IMR-90 (cell line): ENCODE data around the gene LRRC3B. TPM values are rescaled to one million over a fixed set of nuclear protein-coding genes. Genes with fewer than 3 reads are reported as not detected.

Experiments
- ATAC-seq: fragments of 200-7000 bp; cut with Tn5 transposase; 2 replicates; pipeline ENCODE4 v1.9.1; 2020; ENCODE audit warnings: low read depth, mild to moderate bottlenecking, moderate library complexity
- BruUV-seq: library from RNA; stranded (reverse); fragments of 400-500 nt; replicated peaks from 2 replicates; lab custom pipeline; 2021; lab: Mats Ljungman, UMichigan
- CTCF ChIA-PET: fragments of 300-600 bp; formaldehyde crosslinking; extraction: SDS; loops from one replicate; lab custom pipeline; 2021; ENCODE audit warnings: antibody characterized with exemption; lab: Yijun Ruan, JAX
- POLR2A ChIA-PET: fragments of 300-600 bp; sonication (Branson Sonifier 250); formaldehyde crosslinking; loops from one replicate; lab custom pipeline; 2022; ENCODE audit warnings: antibody characterized with exemption; ENCODE audit not compliant: unreplicated experiment; lab: Charles Lee
- DNase-seq: peaks from one replicate; pipeline ENCODE4 v3.0.0; 2013
- H2AFZ ChIP-seq: replicated peaks from 2 replicates; pipeline ENCODE3; 2013; ENCODE audit warnings: low read length, mild to moderate bottlenecking; ENCODE audit not compliant: poor library complexity
- H2AK5ac ChIP-seq: 2 replicates; pipeline ENCODE4 v1.6.1; 2013; ENCODE audit warnings: low read depth, low read length, inconsistent platforms
- H2AK9ac ChIP-seq: replicated peaks from 2 replicates; pipeline ENCODE3; 2013; ENCODE audit warnings: mild to moderate bottlenecking, low read depth, low read length, moderate library complexity; ENCODE audit not compliant: poor library complexity
- H2BK120ac ChIP-seq: 2 replicates; pipeline ENCODE4 v1.6.1; 2013; ENCODE audit warnings: low read depth, low read length, inconsistent platforms
- H2BK15ac ChIP-seq: 3 replicates; pipeline ENCODE4 v1.6.1; 2013; ENCODE audit warnings: low read depth, low read length, inconsistent platforms
- H2BK20ac ChIP-seq: 2 replicates; pipeline ENCODE4 v1.6.1; 2013; ENCODE audit warnings: low read depth, mild to moderate bottlenecking, inconsistent platforms, low read length, moderate library complexity
- H2BK5ac ChIP-seq: 2 replicates; pipeline ENCODE4 v1.6.1; 2013; ENCODE audit warnings: mild to moderate bottlenecking, low read depth, low read length, inconsistent platforms; ENCODE audit not compliant: poor library complexity, severe bottlenecking
- H3K14ac ChIP-seq: replicated peaks from 2 replicates; pipeline ENCODE4 v1.6.1; 2013; ENCODE audit warnings: low read depth, low read length, inconsistent platforms
- H3K18ac ChIP-seq: 2 replicates; pipeline ENCODE4 v1.6.1; 2013; ENCODE audit warnings: low read depth, low read length, control low read depth
- H3K23ac ChIP-seq: 2 replicates; pipeline ENCODE4 v1.6.1; 2013; ENCODE audit warnings: low read depth, low read length, inconsistent platforms
- H3K27ac ChIP-seq: 2 replicates; pipeline ENCODE4 v1.5.1; 2013; ENCODE audit warnings: mild to moderate bottlenecking, control low read depth, low read length; ENCODE audit not compliant: insufficient read depth
- H3K27me3 ChIP-seq: 2 replicates; pipeline ENCODE4 v1.6.1; 2013; ENCODE audit warnings: low read length; ENCODE audit not compliant: control insufficient read depth, insufficient read depth
- H3K36me3 ChIP-seq: 2 replicates; pipeline ENCODE4 v1.6.1; 2013; ENCODE audit warnings: low read length, mixed read lengths; ENCODE audit not compliant: control insufficient read depth, insufficient read depth
- H3K4ac ChIP-seq: 2 replicates; pipeline ENCODE4 v1.6.1; 2013; ENCODE audit warnings: low read depth, low read length, inconsistent platforms
- H3K4me1 ChIP-seq: 2 replicates; pipeline ENCODE4 v1.6.1; 2013; ENCODE audit warnings: low read length, mixed read lengths; ENCODE audit not compliant: control insufficient read depth, insufficient read depth
- H3K4me2 ChIP-seq: 2 replicates; pipeline ENCODE4 v1.6.1; 2013; ENCODE audit warnings: low read depth, mild to moderate bottlenecking, control low read depth, low read length, moderate library complexity
- H3K4me3 ChIP-seq: 2 replicates; pipeline ENCODE4 v1.5.1; 2013; ENCODE audit warnings: low read depth, mild to moderate bottlenecking, control low read depth, low read length, moderate library complexity; ENCODE audit not compliant: insufficient read depth
- H3K56ac ChIP-seq: 2 replicates; pipeline ENCODE4 v1.6.1; 2013; ENCODE audit warnings: low read length, inconsistent platforms; ENCODE audit not compliant: insufficient read depth; ENCODE audit errors: extremely low read depth
- H3K79me1 ChIP-seq, 2 experiments: 2 replicates each; pipeline ENCODE4 v1.6.1; 2013; ENCODE audit warnings: low read length in 2 of 2, inconsistent platforms in 1 of 2, low read depth in 1 of 2
- H3K9ac ChIP-seq: 2 replicates; pipeline ENCODE4 v1.6.1; 2013; ENCODE audit warnings: low read depth, low read length, control low read depth
- H3K9me1 ChIP-seq: 2 replicates; pipeline ENCODE4 v1.6.1; 2013; ENCODE audit warnings: low read length, inconsistent platforms; ENCODE audit not compliant: insufficient read depth
- H3K9me3 ChIP-seq: 2 replicates; pipeline ENCODE4 v1.6.1; 2013; ENCODE audit warnings: low read length; ENCODE audit not compliant: control insufficient read depth, insufficient read depth
- H4K20me1 ChIP-seq: 2 replicates; pipeline ENCODE4 v1.6.1; 2013; ENCODE audit warnings: low read length, inconsistent platforms; ENCODE audit not compliant: insufficient read depth
- H4K5ac ChIP-seq: 2 replicates; pipeline ENCODE4 v1.6.1; 2013; ENCODE audit warnings: mild to moderate bottlenecking, low read depth, low read length, control low read depth
- H4K8ac ChIP-seq, 2 experiments: 2 replicates each; pipeline ENCODE4 v1.6.1; 2013; ENCODE audit warnings: low read depth in 2 of 2, low read length in 2 of 2, control low read depth in 1 of 2, inconsistent platforms in 1 of 2
- H4K91ac ChIP-seq: 2 replicates; pipeline ENCODE4 v1.6.1; 2013; ENCODE audit warnings: low read depth, low read length, inconsistent platforms; ENCODE audit not compliant: insufficient read depth
- POLR2A ChIP-seq: IDR thresholded peaks from 2 replicates; pipeline ENCODE4 v1.6.1; 2012; ENCODE audit warnings: mild to moderate bottlenecking, low read depth, low read length
- RAD21 ChIP-seq: IDR thresholded peaks from 2 replicates; pipeline ENCODE4 v1.6.1; 2012; ENCODE audit warnings: low read length, improper control_type of control experiment
- WGBS, 2 experiments: methylation state at CpG; one replicate each; pipeline versions ENCODE4 v1.1.5 to v1.1.7; 2013; ENCODE audit warnings: missing lambda C conversion rate in 2 of 2; ENCODE audit not compliant: insufficient read length in 1 of 2; ENCODE audit errors: extremely low coverage in 2 of 2; 5-methylcytosine and 5-hydroxymethylcytosine counted together
- dilution Hi-C: fragments of 300-500 bp; cut with HindIII; formaldehyde crosslinking; loops from one replicate; pipeline ENCODE4 v1.14.3; 2018; ENCODE audit warnings: low sequenced_read_pairs; ENCODE audit not compliant: unreplicated experiment
- in situ Hi-C: fragments of 300-500 bp; cut with MboI; formaldehyde crosslinking; loops from 3 replicates; pipeline ENCODE4 v1.14.3; 2019; ENCODE audit warnings: low sequenced_read_pairs, inconsistent platforms, mixed read lengths
- intact Hi-C: fragments of 100-400 bp; cut with micrococcal nuclease; formaldehyde crosslinking; loops from 2 replicates; pipeline ENCODE4 v1.10.0; 2022
- polyA plus RNA-seq, 3 experiments: library from polyadenylated mRNA; depleted of rRNA; stranded (reverse); fragments of >200 nt; gene quantifications; 2 replicates each; pipeline ENCODE4 v1.2.3, GENCODE V29; 2012; ENCODE audit warnings: low replicate concordance in 1 of 3
- total RNA-seq: library from RNA; depleted of rRNA; stranded (reverse); fragments of >200 nt; gene quantifications from 2 replicates; pipeline ENCODE4 v1.2.3, GENCODE V29; 2012
- TF ChIP-seq, protein P1 (sequence below): conservative IDR thresholded peaks from 2 replicates; pipeline ENCODE4 v1.5.1; 2012; ENCODE audit warnings: mild to moderate bottlenecking, low read depth, low read length, improper control_type of control experiment
- TF ChIP-seq, protein P2 (sequence below): fragments of 150-350 bp; IDR thresholded peaks from 2 replicates; pipeline ENCODE4 v1.6.1; 2017; ENCODE audit warnings: mild to moderate bottlenecking, antibody characterized with exemption, low read length, low read depth

The LRRC3B gene
- total and polyA plus RNA-seq, 2 of the 4 experiments (the other 2 are of a cell fraction), result not detected

- CTCF ChIA-PET, result no interaction called here
- no peak overlapping the region for H4K5ac ChIP-seq
- H4K8ac ChIP-seq, result no peak overlapping the region
- no peak overlapping the region for H2AK5ac ChIP-seq
- DNase-seq (peak; percentile 1), ATAC-seq (no peak)
- intact Hi-C loops (loop anchor here (1.0 kb wide), 1 partner anchor 869 kb away; no protein-coding TSS in a partner anchor), dilution Hi-C loops (no loop called here), in situ Hi-C loops (no loop called here)
- H3K27me3 ChIP-seq, result no peaks in the 10 kb centered on the region
- no peak overlapping the region for H4K91ac ChIP-seq
- BruUV-seq, result no TSS peak
- no peak overlapping the region for H3K14ac ChIP-seq
- H3K56ac ChIP-seq, result no peak overlapping the region
- POLR2A ChIA-PET, result no interaction called here
- no peak overlapping the region for H2AFZ ChIP-seq
- no peak overlapping the region for H3K18ac ChIP-seq
- no peak overlapping the region for H2BK15ac ChIP-seq
- H2BK20ac ChIP-seq, result no peak overlapping the region
- H3K23ac ChIP-seq, result no peak overlapping the region
- no peaks in the 10 kb centered on the region for H4K20me1 ChIP-seq
- peaks cover 11% of the 10 kb centered on the region for H3K9me3 ChIP-seq
- TF ChIP-seq, protein P1, sequence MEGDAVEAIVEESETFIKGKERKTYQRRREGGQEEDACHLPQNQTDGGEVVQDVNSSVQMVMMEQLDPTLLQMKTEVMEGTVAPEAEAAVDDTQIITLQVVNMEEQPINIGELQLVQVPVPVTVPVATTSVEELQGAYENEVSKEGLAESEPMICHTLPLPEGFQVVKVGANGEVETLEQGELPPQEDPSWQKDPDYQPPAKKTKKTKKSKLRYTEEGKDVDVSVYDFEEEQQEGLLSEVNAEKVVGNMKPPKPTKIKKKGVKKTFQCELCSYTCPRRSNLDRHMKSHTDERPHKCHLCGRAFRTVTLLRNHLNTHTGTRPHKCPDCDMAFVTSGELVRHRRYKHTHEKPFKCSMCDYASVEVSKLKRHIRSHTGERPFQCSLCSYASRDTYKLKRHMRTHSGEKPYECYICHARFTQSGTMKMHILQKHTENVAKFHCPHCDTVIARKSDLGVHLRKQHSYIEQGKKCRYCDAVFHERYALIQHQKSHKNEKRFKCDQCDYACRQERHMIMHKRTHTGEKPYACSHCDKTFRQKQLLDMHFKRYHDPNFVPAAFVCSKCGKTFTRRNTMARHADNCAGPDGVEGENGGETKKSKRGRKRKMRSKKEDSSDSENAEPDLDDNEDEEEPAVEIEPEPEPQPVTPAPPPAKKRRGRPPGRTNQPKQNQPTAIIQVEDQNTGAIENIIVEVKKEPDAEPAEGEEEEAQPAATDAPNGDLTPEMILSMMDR, result peak; percentile 29; the same call in 1 of the 2 replicates
- TF ChIP-seq RAD21 (peak; percentile 33; the same call in 1 of the 2 replicates), POLR2A (no peak)
- TF ChIP-seq, protein P2, sequence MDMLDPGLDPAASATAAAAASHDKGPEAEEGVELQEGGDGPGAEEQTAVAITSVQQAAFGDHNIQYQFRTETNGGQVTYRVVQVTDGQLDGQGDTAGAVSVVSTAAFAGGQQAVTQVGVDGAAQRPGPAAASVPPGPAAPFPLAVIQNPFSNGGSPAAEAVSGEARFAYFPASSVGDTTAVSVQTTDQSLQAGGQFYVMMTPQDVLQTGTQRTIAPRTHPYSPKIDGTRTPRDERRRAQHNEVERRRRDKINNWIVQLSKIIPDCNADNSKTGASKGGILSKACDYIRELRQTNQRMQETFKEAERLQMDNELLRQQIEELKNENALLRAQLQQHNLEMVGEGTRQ, result no peak
- no peak overlapping the region for H3K9ac ChIP-seq
- no peaks in the 10 kb centered on the region for H3K9me1 ChIP-seq
- H2AK9ac ChIP-seq, result no peak overlapping the region
- H3K27ac ChIP-seq, result no peak overlapping the region
- no CpG with 5 or more reads among the region's 5 CpGs for WGBS, 2 experiments
- H3K79me1 ChIP-seq, result no peaks in the 10 kb centered on the region
- H3K4ac ChIP-seq, result no peak overlapping the region
- no peak overlapping the region for H2BK120ac ChIP-seq
- no peaks in the 10 kb centered on the region for H3K36me3 ChIP-seq
- no peak overlapping the region for H3K4me3 ChIP-seq
- H3K4me1 ChIP-seq, result no peaks in the 10 kb centered on the region
- no peak overlapping the region for H3K4me2 ChIP-seq
- H2BK5ac ChIP-seq, result no peak overlapping the region
Observed at GRCh38 chr3:26712211-26713026, 89.8 kb downstream of the LRRC3B start.
